Measurements from ENCODE around the gene KLHL3.

The KLHL3 gene

DNA sequence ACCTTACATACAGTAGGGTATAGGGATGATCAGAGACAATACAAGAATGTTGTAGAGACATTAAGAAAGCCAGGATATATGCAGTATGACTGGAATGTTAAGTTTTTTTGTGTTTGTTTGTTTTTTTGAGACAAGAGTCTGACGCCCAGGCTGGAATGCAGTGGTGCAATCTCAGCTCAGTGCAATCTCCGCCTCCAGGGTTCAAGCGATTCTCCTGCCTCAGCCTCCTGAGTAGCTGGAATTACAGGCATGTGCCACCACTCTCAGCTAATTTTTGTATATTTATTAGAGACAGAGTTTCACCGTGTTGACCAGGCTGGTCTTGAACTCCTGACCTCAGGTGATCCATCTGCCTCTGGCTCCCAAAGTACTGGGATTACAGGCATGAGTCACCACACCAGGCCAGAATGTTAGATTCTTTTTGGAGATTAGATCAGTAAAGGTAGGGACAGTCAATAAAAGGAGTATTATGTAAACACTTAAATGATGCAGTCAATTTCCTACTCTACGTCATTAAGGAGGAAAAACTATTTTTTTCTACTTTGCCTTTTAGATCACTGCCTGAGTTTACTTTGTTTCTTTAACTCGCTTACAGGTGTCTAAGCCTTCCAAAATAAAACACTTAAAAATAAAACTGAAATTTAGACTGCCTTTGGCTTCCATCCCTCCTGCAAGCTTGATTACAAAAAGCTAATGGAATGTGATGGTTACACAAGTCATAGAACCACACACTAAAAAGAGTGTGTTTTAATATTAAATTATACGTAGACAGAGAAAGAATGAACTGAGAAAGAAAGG lies 25.0 kb upstream of the KLHL3 start:
- Histone ChIP-seq H3K27me3 (no peaks in the 10 kb centered on the region), H3K4me3 (ENCODE audit: low read depth, low read length) (no peak overlapping the region), H3K9me3 (no peaks in the 10 kb centered on the region), H3K36me3 (no peaks in the 10 kb centered on the region), H3K4me1 (peaks cover 3% of the 10 kb centered on the region; the same call in 1 of the 2 replicates)
- no peak for TF ChIP-seq CTCF (IDR thresholded peaks at IDR 0.05; ENCODE audit: low read depth, low read length)
- DNase-seq = no peak

DNA sequence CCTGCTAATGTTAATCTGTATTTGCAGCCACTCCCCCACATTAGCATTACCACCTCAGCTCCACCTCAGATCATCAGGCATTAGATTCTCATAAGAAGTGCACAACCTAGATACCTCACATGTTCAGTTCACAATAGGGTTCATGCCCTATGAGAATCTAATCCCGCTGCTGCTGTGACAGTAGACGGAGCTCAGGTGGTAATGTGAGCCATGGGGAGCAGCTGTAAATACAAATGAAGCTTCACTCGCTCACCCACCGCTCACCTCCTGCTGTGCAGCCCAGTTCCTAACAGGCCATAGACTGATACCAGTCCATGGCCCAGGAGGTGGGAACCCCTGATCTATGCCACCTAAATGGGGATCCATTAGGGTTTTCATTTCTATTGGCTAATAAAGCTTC lies 24.4 kb upstream of the KLHL3 start:
- TF ChIP-seq CTCF (IDR thresholded peaks at IDR 0.05; ENCODE audit: low read depth, low read length) = no peak
- Histone ChIP-seq H3K36me3 (no peaks in the 10 kb centered on the region), H3K4me1 (peaks cover 4% of the 10 kb centered on the region; the same call in 1 of the 2 replicates), H3K27me3 (no peaks in the 10 kb centered on the region), H3K9me3 (no peaks in the 10 kb centered on the region), H3K4me3 (ENCODE audit: low read depth, low read length) (no peak overlapping the region)
- DNase-seq = no peak

GRCh38 chr5:137758715-137759306 lies 22.9 kb upstream of the KLHL3 start:
- TF ChIP-seq CTCF (IDR thresholded peaks at IDR 0.05; ENCODE audit: low read depth, low read length) = no peak
- no peak overlapping the region for H3K4me3 ChIP-seq (ENCODE audit: low read depth, low read length)
- no peak for DNase-seq
- peaks cover 2% of the 10 kb centered on the region for H3K36me3 ChIP-seq
- no peaks in the 10 kb centered on the region for H3K27me3 ChIP-seq
- H3K4me1 ChIP-seq = peaks cover 7% of the 10 kb centered on the region; the same call in 1 of the 2 replicates
- H3K9me3 ChIP-seq = no peaks in the 10 kb centered on the region

GRCh38 chr5:137758121-137758520 lies 22.2 kb upstream of the KLHL3 start:
- H3K36me3 ChIP-seq = peaks cover 9% of the 10 kb centered on the region
- no peaks in the 10 kb centered on the region for H3K27me3 ChIP-seq
- no peak overlapping the region for H3K4me3 ChIP-seq (ENCODE audit: low read depth, low read length)
- no peaks in the 10 kb centered on the region for H3K9me3 ChIP-seq
- no peak for DNase-seq
- H3K4me1 ChIP-seq = peaks cover 7% of the 10 kb centered on the region; the same call in 1 of the 2 replicates
- no peak for TF ChIP-seq CTCF (IDR thresholded peaks at IDR 0.05; ENCODE audit: low read depth, low read length)

GRCh38 chr5:137757634-137758033 lies 21.7 kb upstream of the KLHL3 start:
- no peaks in the 10 kb centered on the region for H3K9me3 ChIP-seq
- no peak for DNase-seq
- peaks cover 13% of the 10 kb centered on the region for H3K36me3 ChIP-seq
- H3K4me1 ChIP-seq = peaks cover 7% of the 10 kb centered on the region; the same call in 1 of the 2 replicates
- H3K4me3 ChIP-seq (ENCODE audit: low read depth, low read length) = no peak overlapping the region
- no peaks in the 10 kb centered on the region for H3K27me3 ChIP-seq
- TF ChIP-seq CTCF (IDR thresholded peaks at IDR 0.05; ENCODE audit: low read depth, low read length) = no peak
